ENCODE results near the gene LRRC7. TPM values are rescaled to one million over a fixed set of nuclear protein-coding genes. Genes with fewer than 3 reads are reported as not detected.

LRRC7 gene
- total and polyA plus RNA-seq, 2 of the 8 experiments (the other 6 are each of a cell fraction or from before 2014, with no cell fraction given): 0.03 to 0.17 TPM

- TF ChIP-seq CHD7 (IDR thresholded peaks at IDR 0.05; ENCODE audit: insufficient replicate concordance, low read length) (no peak), KDM4A (IDR thresholded peaks at IDR 0.05; ENCODE audit: low read depth, low read length, severe bottlenecking) (no peak), MAX (IDR thresholded peaks at IDR 0.05) (no peak), ZNF274 (IDR thresholded peaks at IDR 0.05; ENCODE audit: borderline replicate concordance, extremely low read depth, low read length) (no peak), KDM5A (IDR thresholded peaks at IDR 0.05; ENCODE audit: low read length) (no peak)
Measured at GRCh38 chr1:69534829-69535228, 32.9 kb upstream of the LRRC7 start (continued).
